Upper lobe of left lung (tissue), 6 donors: ENCODE measurements around the gene RNF39. TPM values are rescaled to one million over a fixed set of nuclear protein-coding genes. Genes with fewer than 3 reads are reported as not detected.

Experiments
- ATAC-seq, 2 donors: fragments of 200-7000 bp; cut with Tn5 transposase; one replicate each; pipeline ENCODE4 v1.9.1; 2022; ENCODE audit warnings: mild to moderate bottlenecking in 2 of 2, moderate library complexity in 2 of 2; ENCODE audit not compliant: low FRiP score in 2 of 2
- DNase-seq, 2 donors: peaks; one replicate each; pipeline ENCODE4 v3.0.0-alpha.2; 2019 to 2020
- H3K27ac ChIP-seq, 4 donors: fragments of 200-600 bp; sonication (generic); one replicate each; pipeline ENCODE4 v1.5.1; 2016 to 2019
- H3K27me3 ChIP-seq, 4 donors: fragments of 200-600 bp; sonication (generic); one replicate each; pipeline ENCODE4 v1.5.1; 2017 to 2019
- H3K36me3 ChIP-seq, 4 donors: fragments of 200-600 bp; sonication (generic); one replicate each; pipeline ENCODE4 v1.5.1; 2016 to 2019
- H3K4me1 ChIP-seq, 4 donors: fragments of 200-600 bp; sonication (generic); one replicate each; pipeline ENCODE4 v1.5.1; 2018 to 2019
- H3K4me3 ChIP-seq, 4 donors: fragments of 200-600 bp; sonication (generic); one replicate each; pipeline ENCODE4 v1.5.1; 2017 to 2019; ENCODE audit warnings: mild to moderate bottlenecking in 2 of 4, moderate library complexity in 1 of 4
- H3K9me3 ChIP-seq, 4 donors: fragments of 200-600 bp; sonication (generic); one replicate each; pipeline ENCODE4 v1.5.1; 2018 to 2019
- CTCF ChIP-seq, 6 experiments: fragments of 450-650 bp in 4 of 6; fragments of 200-600 bp in 2 of 6; sonication (generic) in 2 of 6; IDR thresholded peaks; one replicate each; pipeline ENCODE4 v1.5.1; 2016 to 2019; ENCODE audit warnings: antibody characterized with exemption in 6 of 6
- EP300 ChIP-seq, 4 donors: sonication (generic); formaldehyde crosslinking; IDR thresholded peaks; one replicate each; pipeline ENCODE4 v1.5.1; 2017; ENCODE audit warnings: antibody characterized with exemption in 4 of 4, control low read depth in 2 of 4
- POLR2A ChIP-seq, 4 donors: fragments of 450-650 bp; IDR thresholded peaks; one replicate each; pipeline ENCODE4 v1.5.1; 2016 to 2017; ENCODE audit warnings: antibody characterized with exemption in 4 of 4, mild to moderate bottlenecking in 2 of 4
- POLR2AphosphoS5 ChIP-seq, 2 donors: sonication (generic); formaldehyde crosslinking; IDR thresholded peaks; one replicate each; pipeline ENCODE4 v1.5.1; 2017; ENCODE audit warnings: antibody characterized with exemption in 2 of 2
- WGBS, 2 donors: methylation state at CpG; one replicate each; pipeline ENCODE4 v1.1.5; 2017 to 2018; 5-methylcytosine and 5-hydroxymethylcytosine counted together
- total RNA-seq, 6 donors: library from RNA; depleted of rRNA in 4 of 6; stranded (reverse); fragments of >200 nt in 4 of 6; gene quantifications; one replicate each; pipeline versions ENCODE4 v1.1.0 to v1.2.1, GENCODE V29; 2016 to 2021
- donor health status: DM: no; HTN: no; CAD: no; lungs with moderate emphysema.
- donor health status: DM: no; HTN: yes; CAD: no; lungs with severe emphysema.

The RNF39 gene
- total RNA-seq, 6 donors from 2014 or later = 2.0 to 4.2 (median 2.8) TPM

GRCh38 chr6:30093951-30094661 lies 18.5 kb upstream of the RNF39 start:
- ATAC-seq = no peak
- no peak for DNase-seq
- Histone ChIP-seq H3K27me3 (no peaks in the 10 kb centered on the region), H3K4me1 (peaks cover 0 to 4% (median 0%) of the 10 kb centered on the region in 4 donors), H3K36me3 (no peaks in the 10 kb centered on the region), H3K27ac (no peak overlapping the region), H3K4me3 (no peak overlapping the region), H3K9me3 (no peaks in the 10 kb centered on the region)
- TF ChIP-seq POLR2AphosphoS5 (IDR thresholded peaks at IDR 0.05) (no peak), EP300 (IDR thresholded peaks at IDR 0.05) (no peak), POLR2A (IDR thresholded peaks at IDR 0.05) (no peak), CTCF (IDR thresholded peaks at IDR 0.05) (no peak)
- 71 to 75% methylated on average over 4 of the region's 5 CpGs for WGBS, 2 donors

- Histone ChIP-seq H3K4me3 (no peak overlapping the region), H3K27me3 (no peaks in the 10 kb centered on the region), H3K9me3 (no peaks in the 10 kb centered on the region), H3K27ac (no peak overlapping the region), H3K36me3 (no peaks in the 10 kb centered on the region), H3K4me1 (peaks cover 0 to 4% (median 0%) of the 10 kb centered on the region in 4 donors)
- TF ChIP-seq POLR2A (IDR thresholded peaks at IDR 0.05) (no peak), POLR2AphosphoS5 (IDR thresholded peaks at IDR 0.05) (no peak), EP300 (IDR thresholded peaks at IDR 0.05) (no peak), CTCF (IDR thresholded peaks at IDR 0.05) (no peak)
- ATAC-seq (no peak), DNase-seq (no peak)
- 73 to 80% methylated on average over 6 of the region's 6 CpGs for WGBS, 2 donors
Measured at GRCh38 chr6:30092852-30093543, 17.4 kb upstream of the RNF39 start.

GRCh38 chr6:30091577-30092381 lies 16.2 kb upstream of the RNF39 start:
- ATAC-seq = peak; percentile 61 to 86
- peak in 1 of 2 donors; percentile 69 for DNase-seq
- TF ChIP-seq CTCF (IDR thresholded peaks at IDR 0.05) (no peak), POLR2A (IDR thresholded peaks at IDR 0.05) (peak in 1 of 4 donors; percentile 17), POLR2AphosphoS5 (IDR thresholded peaks at IDR 0.05) (no peak), EP300 (IDR thresholded peaks at IDR 0.05) (no peak)
- H3K9me3 ChIP-seq = no peaks in the 10 kb centered on the region
- WGBS, 2 donors = 46 to 61% methylated on average over 8 to 11 of the region's 11 CpGs
- H3K27ac ChIP-seq = peak overlapping the region in 1 of 4 donors; percentile 65
- H3K4me1 ChIP-seq = peaks cover 0 to 4% (median 0%) of the 10 kb centered on the region in 4 donors
- H3K36me3 ChIP-seq = no peaks in the 10 kb centered on the region
- peak overlapping the region in 1 of 4 donors; percentile 3 for H3K4me3 ChIP-seq
- no peaks in the 10 kb centered on the region for H3K27me3 ChIP-seq

GRCh38 chr6:30087876-30088275 lies 12.3 kb upstream of the RNF39 start:
- ATAC-seq (no peak), DNase-seq (no peak)
- 71 to 78% methylated on average over 5 of the region's 5 CpGs for WGBS, 2 donors

More at GRCh38 chr6:30087876-30088275, 12.3 kb upstream of the RNF39 start:
- Histone ChIP-seq H3K27me3 (no peaks in the 10 kb centered on the region), H3K4me1 (peaks cover 0 to 4% (median 0%) of the 10 kb centered on the region in 4 donors), H3K9me3 (no peaks in the 10 kb centered on the region), H3K36me3 (no peaks in the 10 kb centered on the region), H3K4me3 (no peak overlapping the region), H3K27ac (no peak overlapping the region)
- TF ChIP-seq POLR2A (IDR thresholded peaks at IDR 0.05) (no peak), POLR2AphosphoS5 (IDR thresholded peaks at IDR 0.05) (no peak), EP300 (IDR thresholded peaks at IDR 0.05) (no peak), CTCF (IDR thresholded peaks at IDR 0.05) (no peak)
